ENCODE data around the gene PPWD1.

Gene PPWD1

DNA sequence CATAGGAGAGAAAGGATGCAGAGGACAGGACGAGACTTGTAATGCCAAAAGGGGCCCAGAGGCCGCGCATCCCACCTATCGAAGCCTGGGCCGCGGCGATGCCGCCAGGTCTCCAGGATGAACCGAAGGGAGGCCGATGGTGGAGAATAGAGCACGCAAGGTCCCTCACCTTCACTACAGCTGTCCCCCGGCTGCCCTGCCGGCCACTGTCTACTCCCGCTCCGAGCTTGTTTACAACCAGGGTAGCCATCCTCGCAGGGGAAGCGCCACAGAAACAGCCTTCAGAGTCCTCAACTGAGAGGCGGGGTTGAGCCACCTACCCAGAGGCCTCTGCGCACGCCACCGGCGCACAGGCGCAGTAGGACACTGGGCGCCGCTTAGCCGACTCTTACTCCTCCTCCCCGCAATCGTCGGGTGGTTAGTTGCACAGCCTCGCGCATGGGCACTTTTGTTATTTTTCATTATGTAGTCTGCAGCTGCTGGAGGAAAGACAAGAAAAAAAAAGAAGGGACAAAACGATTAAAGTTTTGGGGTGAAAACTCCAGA is 61.0 kb downstream of the PPWD1 start, which contains the start of gene TRIM23:
Gene TRIM23 (minus strand): TSS at position 309 of the 546 bp plus-strand sequence. CDS start 59 bp downstream, at position 250.
- DNase-seq = peak; percentile 94

DNA sequence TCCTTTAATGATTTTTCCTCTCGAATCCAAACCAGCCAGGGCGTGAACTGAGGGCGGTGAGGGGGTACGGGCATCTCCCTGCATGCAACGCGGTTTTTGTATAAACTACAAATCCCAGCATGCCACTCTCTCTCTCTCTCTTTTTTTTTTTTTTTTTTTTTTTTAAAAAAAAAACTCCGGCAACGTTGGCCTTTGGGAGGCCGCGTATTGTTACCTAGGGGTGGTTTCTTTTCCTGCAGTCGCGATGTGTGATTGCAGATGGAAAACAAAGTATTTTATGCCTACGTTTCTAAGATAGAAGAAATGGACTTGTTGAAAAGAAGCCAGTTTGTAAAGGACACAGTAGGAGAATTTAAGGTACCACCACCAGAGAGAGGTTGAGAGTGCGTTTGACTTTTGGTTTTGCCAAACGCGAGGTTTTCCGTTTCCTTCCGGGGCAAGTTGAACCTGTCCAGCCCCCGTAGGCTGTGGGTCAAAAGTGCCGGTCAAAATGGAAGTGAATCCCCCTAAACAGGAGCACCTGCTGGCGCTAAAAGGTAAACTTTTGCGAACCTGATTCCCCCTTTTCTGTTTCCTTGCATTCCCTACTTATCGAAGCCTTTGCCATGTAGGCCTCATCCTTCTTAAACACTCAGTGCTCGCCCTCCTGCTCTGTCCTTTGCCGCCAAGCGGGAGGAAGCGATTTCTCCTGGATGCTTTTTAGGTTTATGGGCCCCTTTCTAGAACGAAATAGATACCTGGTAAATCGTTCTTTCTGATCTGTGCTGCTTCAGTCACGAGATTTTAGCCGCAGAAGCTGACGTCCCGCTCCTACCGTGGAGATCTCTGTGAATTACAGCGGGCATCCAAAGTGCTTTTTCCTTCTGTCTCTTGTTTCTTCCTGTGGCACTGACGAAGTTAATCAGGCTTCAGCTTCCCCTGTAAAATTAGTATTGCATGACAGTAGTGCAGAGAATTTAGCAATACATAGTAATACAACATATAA is 61.8 kb downstream of the PPWD1 start, which contains the start of the genes SHLD3 and TRAPPC13:
Gene SHLD3 (plus strand): TSS at position 457 of the 985 bp plus-strand sequence. CDS start 4,561 bp downstream, outside the sequence.
Gene TRAPPC13 (plus strand): TSS at position 457 of the 985 bp plus-strand sequence. CDS start 34 bp downstream, at position 491.
- DNase-seq = peak; percentile 94

DNA sequence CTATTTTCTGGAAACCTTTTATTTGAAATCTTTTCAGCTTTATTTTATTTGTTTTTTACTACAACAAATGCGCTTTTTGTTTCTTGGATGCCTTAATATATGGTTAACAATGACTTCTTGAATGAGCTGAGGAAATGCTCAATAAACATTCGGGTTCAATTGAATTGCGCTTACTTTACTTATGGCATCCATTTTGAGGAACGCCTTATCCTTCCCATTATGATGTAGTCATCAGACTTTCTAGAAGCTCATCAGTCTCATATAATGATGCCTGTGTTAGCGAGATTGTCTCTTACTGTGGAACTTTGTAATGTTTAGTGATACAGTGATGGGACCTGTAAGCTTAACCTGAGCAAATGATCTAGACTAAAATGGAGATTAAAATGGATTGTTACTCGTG is 62.6 kb downstream of the PPWD1 start:
- no peak for DNase-seq

DNA sequence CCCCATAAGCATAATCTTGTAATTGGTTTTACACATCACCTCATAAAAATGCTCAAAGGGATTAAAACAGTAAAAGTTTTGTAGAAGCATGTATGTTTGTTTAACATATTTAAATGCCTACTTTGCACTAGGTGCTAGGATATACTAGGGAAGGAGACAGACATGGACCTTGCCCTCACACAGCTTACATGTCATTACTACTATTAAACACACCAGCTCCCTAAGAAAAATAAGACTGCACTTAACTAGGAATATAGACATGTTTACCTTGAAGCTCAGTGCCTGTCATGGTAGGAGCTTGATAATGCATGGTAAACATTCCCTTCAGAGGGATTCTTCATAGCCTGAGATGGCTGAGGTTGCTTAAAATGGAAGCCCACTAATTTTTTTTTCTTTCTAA is 67.9 kb downstream of the PPWD1 start:
- no peak for DNase-seq
